Lower leg skin (tissue), 3 donors: ENCODE results near the gene IFT52.

Source experiments
- CTCF ChIP-seq, 3 donors: fragments of 450-650 bp; IDR thresholded peaks; one replicate each; pipeline ENCODE4 v1.5.1; 2016; ENCODE audit warnings: antibody characterized with exemption in 3 of 3, mild to moderate bottlenecking in 3 of 3, moderate library complexity in 2 of 3
- POLR2A ChIP-seq, 2 donors: fragments of 450-650 bp; IDR thresholded peaks; one replicate each; pipeline ENCODE4 v1.6.1; 2016 to 2017; ENCODE audit warnings: antibody characterized with exemption in 2 of 2, mild to moderate bottlenecking in 1 of 2, moderate library complexity in 1 of 2

- TF ChIP-seq CTCF (IDR thresholded peaks at IDR 0.05) = no peak
- TF ChIP-seq POLR2A (IDR thresholded peaks at IDR 0.05) = no peak
These were observed 6.1 kb upstream of the IFT52 start for GRCh38 chr20:43584448-43585136.
